Type B pancreatic cell (in vitro differentiated cells): ENCODE data around the gene SHF. TPM values are rescaled to one million over a fixed set of nuclear protein-coding genes. Genes with fewer than 3 reads are reported as not detected.

Source experiments
- DNase-seq: peaks from one replicate; pipeline ENCODE4 v3.0.0; 2021; ENCODE audit warnings: mixed read lengths; ENCODE audit not compliant: unreplicated experiment; ENCODE audit errors: extremely low spot score
- H3K27ac Mint-ChIP-seq: 2 replicates; pipeline ENCODE4 v1.8.0; 2021; ENCODE audit warnings: mild to moderate bottlenecking, mixed read lengths
- H3K27me3 Mint-ChIP-seq: 2 replicates; pipeline ENCODE4 v1.8.0; 2021; ENCODE audit warnings: mixed read lengths
- H3K36me3 Mint-ChIP-seq: 2 replicates; pipeline ENCODE4 v1.8.0; 2021; ENCODE audit warnings: mixed read lengths
- H3K4me1 Mint-ChIP-seq: one replicate; pipeline ENCODE4 v1.8.0; 2021; ENCODE audit warnings: mixed read lengths; ENCODE audit not compliant: unreplicated experiment
- H3K4me3 Mint-ChIP-seq: 2 replicates; pipeline ENCODE4 v1.8.0; 2021; ENCODE audit warnings: mild to moderate bottlenecking, mixed read lengths
- H3K9me3 Mint-ChIP-seq: 2 replicates; pipeline ENCODE4 v1.8.0; 2021; ENCODE audit warnings: mixed read lengths
- CTCF ChIP-seq: fragments of 200-600 bp; sonication (generic); conservative IDR thresholded peaks from 2 replicates; pipeline ENCODE4 v1.5.0; 2021; ENCODE audit warnings: antibody characterized with exemption, mild to moderate bottlenecking
- total RNA-seq: library from RNA; stranded (reverse); gene quantifications from 2 replicates; pipeline ENCODE4 v1.2.1, GENCODE V29; 2021; ENCODE audit warnings: low replicate concordance

Gene SHF
- total RNA-seq, 1 donor from 2014 or later: 29.0 TPM

GRCh38 chr15:45183511-45183910, 4.3 kb downstream of the SHF start:
- peaks cover 49% of the 10 kb centered on the region for H3K4me1 Mint-ChIP-seq

GRCh38 chr15:45182996-45183395, 4.8 kb downstream of the SHF start:
- TF ChIP-seq CTCF: no peak
- no peak overlapping the region for H3K27ac Mint-ChIP-seq
- no peak for DNase-seq
- H3K9me3 Mint-ChIP-seq: no peaks in the 10 kb centered on the region
- no peak overlapping the region for H3K4me3 Mint-ChIP-seq
- H3K27me3 Mint-ChIP-seq: no peaks in the 10 kb centered on the region
- peaks cover 9% of the 10 kb centered on the region for H3K36me3 Mint-ChIP-seq
- H3K4me1 Mint-ChIP-seq: peaks cover 44% of the 10 kb centered on the region

More at GRCh38 chr15:45183511-45183910, 4.3 kb downstream of the SHF start:
- Mint-ChIP-seq H3K4me3 (no peak overlapping the region), H3K9me3 (no peaks in the 10 kb centered on the region), H3K27ac (no peak overlapping the region), H3K36me3 (peaks cover 9% of the 10 kb centered on the region), H3K27me3 (peaks cover 4% of the 10 kb centered on the region)
- no peak for DNase-seq
- TF ChIP-seq CTCF: no peak

- Mint-ChIP-seq H3K27ac (no peak overlapping the region), H3K27me3 (no peaks in the 10 kb centered on the region), H3K4me1 (peaks cover 40% of the 10 kb centered on the region), H3K36me3 (peaks cover 20% of the 10 kb centered on the region), H3K4me3 (no peak overlapping the region), H3K9me3 (no peaks in the 10 kb centered on the region)
- no peak for DNase-seq
- TF ChIP-seq CTCF: no peak
Observed at GRCh38 chr15:45181491-45182285, 6.1 kb downstream of the SHF start.

GRCh38 chr15:45180648-45181436, 6.9 kb downstream of the SHF start:
- Mint-ChIP-seq H3K4me3 (no peak overlapping the region), H3K27me3 (no peaks in the 10 kb centered on the region), H3K36me3 (peaks cover 28% of the 10 kb centered on the region), H3K4me1 (peaks cover 38% of the 10 kb centered on the region), H3K9me3 (no peaks in the 10 kb centered on the region), H3K27ac (no peak overlapping the region)
- DNase-seq: no peak
- TF ChIP-seq CTCF: no peak

- Mint-ChIP-seq H3K27ac (no peak overlapping the region), H3K4me3 (no peak overlapping the region), H3K9me3 (no peaks in the 10 kb centered on the region), H3K4me1 (peaks cover 33% of the 10 kb centered on the region), H3K36me3 (peaks cover 28% of the 10 kb centered on the region), H3K27me3 (no peaks in the 10 kb centered on the region)
- DNase-seq: no peak
- TF ChIP-seq CTCF: no peak
Observed at GRCh38 chr15:45180201-45180600, 7.6 kb downstream of the SHF start.
